ENCODE measurements around the gene C17orf50. TPM values are rescaled to one million over a fixed set of nuclear protein-coding genes. Genes with fewer than 3 reads are reported as not detected.
A peak's percentile ranks its signal among the peaks of the same experiment; 100 is the strongest.

C17orf50 gene
- polyA plus RNA-seq, 4 donors: 0.21 TPM; not detected in 3

- DNase-seq (ENCODE audit: low read depth in 4 of 4, low spot score in 3 of 4): peak; percentile 94 to 96 (median 94)
These were observed 48.5 kb downstream of the C17orf50 start, which contains the start of gene TAF15 for GRCh38 chr17:35808962-35809854. Gene TAF15 (plus strand): TSS chr17:35809484. CDS start chr17:35809570, 86 bp downstream.

DNA sequence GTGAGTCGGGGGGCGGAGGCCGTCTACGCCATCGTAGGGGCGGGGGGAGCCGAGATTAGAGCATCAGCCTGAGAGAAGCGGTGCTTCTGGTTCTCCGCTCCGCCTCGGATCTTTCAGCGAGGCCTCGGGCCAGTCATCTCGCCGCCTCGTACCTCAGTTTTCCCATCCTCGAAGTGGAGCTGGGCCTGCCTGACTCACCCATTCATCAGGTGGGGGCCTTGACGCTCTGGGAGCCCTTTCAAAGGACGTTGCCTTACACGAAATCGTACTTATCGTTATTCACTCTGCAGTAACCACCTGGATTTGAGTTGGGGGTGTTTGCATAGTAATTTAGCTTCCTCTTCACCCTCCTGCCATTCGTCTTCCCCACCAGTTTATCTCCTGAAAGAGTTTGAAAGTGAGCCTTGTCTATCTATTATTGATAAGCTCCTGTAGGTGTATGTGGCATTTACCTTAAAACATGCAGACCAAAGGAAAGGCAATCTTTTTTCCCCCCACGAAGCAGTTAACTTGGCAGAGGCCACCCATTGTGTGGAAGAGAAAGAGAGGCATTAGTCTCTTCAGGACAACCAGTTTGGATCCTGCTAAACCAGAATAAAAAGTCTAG, 49.3 kb downstream of the C17orf50 start:
- peak in 2 of 4 donors; percentile 2 to 19 for DNase-seq (ENCODE audit: low read depth in 4 of 4, low spot score in 3 of 4)

GRCh38 chr17:35811759-35812158, 51.1 kb downstream of the C17orf50 start:
- no peak for DNase-seq (ENCODE audit: low read depth in 4 of 4, low spot score in 3 of 4)

DNA sequence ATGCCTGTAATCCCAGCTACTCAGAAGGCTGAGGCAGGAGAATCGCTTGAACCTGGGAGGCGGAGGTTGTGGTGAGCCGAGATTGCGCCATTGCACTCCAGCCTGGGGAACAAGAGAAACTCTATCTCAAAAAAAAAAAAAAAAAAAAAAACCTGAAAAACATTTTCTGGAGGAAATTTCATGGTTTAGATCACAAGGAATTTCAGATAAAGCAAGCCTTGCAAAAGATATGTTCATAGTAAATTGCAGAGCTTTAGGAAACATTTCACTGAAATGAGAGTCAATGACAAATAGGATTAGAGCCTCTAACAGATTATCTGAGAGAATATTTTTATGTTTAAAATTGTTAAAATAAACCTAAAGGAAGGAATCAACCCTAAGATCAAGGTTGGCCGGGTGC, 51.8 kb downstream of the C17orf50 start:
- DNase-seq (ENCODE audit: low read depth in 4 of 4, low spot score in 3 of 4): no peak

Other genes with a start within 250 kb of the C17orf50 start
- under 1 TPM; 0.12 to 0.34 (median 0.29) TPM for gene SLFN12L, start 223.2 kb upstream of the C17orf50 start, polyA plus RNA-seq (ENCODE audit: insufficient read length in 4 of 4)
- gene SLFN14, start 200.1 kb upstream of the C17orf50 start, polyA plus RNA-seq (ENCODE audit: insufficient read length in 4 of 4): under 1 TPM; 0.09 to 0.63 (median 0.16) TPM
- 10 to 100 TPM; 11.0 to 14.6 (median 11.9) TPM for gene PEX12, start 182.3 kb upstream of the C17orf50 start, polyA plus RNA-seq (ENCODE audit: insufficient read length in 4 of 4)
- gene AP2B1, start 173.6 kb upstream of the C17orf50 start, polyA plus RNA-seq (ENCODE audit: insufficient read length in 4 of 4): 100 to 1,000 TPM; 114 to 142 (median 127) TPM
- 10 to 100 TPM in 3 of 4 donors, 1 to 10 TPM in 1; 4.8 to 15.0 (median 11.0) TPM for gene RASL10B, start 29.2 kb upstream of the C17orf50 start, polyA plus RNA-seq (ENCODE audit: insufficient read length in 4 of 4)
- gene GAS2L2, start 7.6 kb upstream of the C17orf50 start, polyA plus RNA-seq (ENCODE audit: insufficient read length in 4 of 4): under 1 TPM in 2 of 4 donors, not detected in 2; 0.10 to 0.12 TPM
- 10 to 100 TPM in 1 of 4 donors, 1 to 10 TPM in 3; 1.9 to 11.0 (median 2.4) TPM for gene MMP28, start 34.8 kb downstream of the C17orf50 start, polyA plus RNA-seq (ENCODE audit: insufficient read length in 4 of 4)
- 100 to 1,000 TPM; 188 to 242 (median 234) TPM for gene TAF15, start 48.6 kb downstream of the C17orf50 start, polyA plus RNA-seq (ENCODE audit: insufficient read length in 4 of 4)
- gene HEATR9, start 108.0 kb downstream of the C17orf50 start, polyA plus RNA-seq (ENCODE audit: insufficient read length in 4 of 4): under 1 TPM in 1 of 4 donors, not detected in 3; 0.18 TPM
- 1 to 10 TPM; 1.1 to 2.1 (median 1.6) TPM for gene CCL5, start 119.5 kb downstream of the C17orf50 start, polyA plus RNA-seq (ENCODE audit: insufficient read length in 4 of 4)
- 1 to 10 TPM; 1.4 to 3.6 (median 2.3) TPM for gene RDM1, start 169.9 kb downstream of the C17orf50 start, polyA plus RNA-seq (ENCODE audit: insufficient read length in 4 of 4)
- gene LYZL6, start 182.8 kb downstream of the C17orf50 start, polyA plus RNA-seq (ENCODE audit: insufficient read length in 4 of 4): not detected
- gene CCL16, start 220.6 kb downstream of the C17orf50 start, polyA plus RNA-seq (ENCODE audit: insufficient read length in 4 of 4): under 1 TPM in 3 of 4 donors, not detected in 1; 0.10 to 0.53 (median 0.19) TPM
- 10 to 100 TPM; 14.5 to 17.6 (median 16.0) TPM for gene CCL14, start 225.8 kb downstream of the C17orf50 start, polyA plus RNA-seq (ENCODE audit: insufficient read length in 4 of 4)
- 1 to 10 TPM in 3 of 4 donors, under 1 TPM in 1; 0.37 to 7.5 (median 5.2) TPM for gene CCL15, start 240.7 kb downstream of the C17orf50 start, polyA plus RNA-seq (ENCODE audit: insufficient read length in 4 of 4)